IMR-90 (cell line): ENCODE measurements around the gene MTUS2. TPM values are rescaled to one million over a fixed set of nuclear protein-coding genes. Genes with fewer than 3 reads are reported as not detected.

Experiments
- ATAC-seq: fragments of 200-7000 bp; cut with Tn5 transposase; 2 replicates; pipeline ENCODE4 v1.9.1; 2020; ENCODE audit warnings: low read depth, mild to moderate bottlenecking, moderate library complexity
- BruUV-seq: library from RNA; stranded (reverse); fragments of 400-500 nt; replicated peaks from 2 replicates; lab custom pipeline; 2021; lab: Mats Ljungman, UMichigan
- CTCF ChIA-PET: fragments of 300-600 bp; formaldehyde crosslinking; extraction: SDS; loops from one replicate; lab custom pipeline; 2021; ENCODE audit warnings: antibody characterized with exemption; lab: Yijun Ruan, JAX
- POLR2A ChIA-PET: fragments of 300-600 bp; sonication (Branson Sonifier 250); formaldehyde crosslinking; loops from one replicate; lab custom pipeline; 2022; ENCODE audit warnings: antibody characterized with exemption; ENCODE audit not compliant: unreplicated experiment; lab: Charles Lee
- DNase-seq: peaks from one replicate; pipeline ENCODE4 v3.0.0; 2013
- H2AFZ ChIP-seq: replicated peaks from 2 replicates; pipeline ENCODE3; 2013; ENCODE audit warnings: low read length, mild to moderate bottlenecking; ENCODE audit not compliant: poor library complexity
- H2AK5ac ChIP-seq: 2 replicates; pipeline ENCODE4 v1.6.1; 2013; ENCODE audit warnings: low read depth, low read length, inconsistent platforms
- H2AK9ac ChIP-seq: replicated peaks from 2 replicates; pipeline ENCODE3; 2013; ENCODE audit warnings: mild to moderate bottlenecking, low read depth, low read length, moderate library complexity; ENCODE audit not compliant: poor library complexity
- H2BK120ac ChIP-seq: 2 replicates; pipeline ENCODE4 v1.6.1; 2013; ENCODE audit warnings: low read depth, low read length, inconsistent platforms
- H2BK15ac ChIP-seq: 3 replicates; pipeline ENCODE4 v1.6.1; 2013; ENCODE audit warnings: low read depth, low read length, inconsistent platforms
- H2BK20ac ChIP-seq: 2 replicates; pipeline ENCODE4 v1.6.1; 2013; ENCODE audit warnings: low read depth, mild to moderate bottlenecking, inconsistent platforms, low read length, moderate library complexity
- H2BK5ac ChIP-seq: 2 replicates; pipeline ENCODE4 v1.6.1; 2013; ENCODE audit warnings: mild to moderate bottlenecking, low read depth, low read length, inconsistent platforms; ENCODE audit not compliant: poor library complexity, severe bottlenecking
- H3K14ac ChIP-seq: replicated peaks from 2 replicates; pipeline ENCODE4 v1.6.1; 2013; ENCODE audit warnings: low read depth, low read length, inconsistent platforms
- H3K18ac ChIP-seq: 2 replicates; pipeline ENCODE4 v1.6.1; 2013; ENCODE audit warnings: low read depth, low read length, control low read depth
- H3K23ac ChIP-seq: 2 replicates; pipeline ENCODE4 v1.6.1; 2013; ENCODE audit warnings: low read depth, low read length, inconsistent platforms
- H3K27ac ChIP-seq: 2 replicates; pipeline ENCODE4 v1.5.1; 2013; ENCODE audit warnings: mild to moderate bottlenecking, control low read depth, low read length; ENCODE audit not compliant: insufficient read depth
- H3K27me3 ChIP-seq: 2 replicates; pipeline ENCODE4 v1.6.1; 2013; ENCODE audit warnings: low read length; ENCODE audit not compliant: control insufficient read depth, insufficient read depth
- H3K36me3 ChIP-seq: 2 replicates; pipeline ENCODE4 v1.6.1; 2013; ENCODE audit warnings: low read length, mixed read lengths; ENCODE audit not compliant: control insufficient read depth, insufficient read depth
- H3K4ac ChIP-seq: 2 replicates; pipeline ENCODE4 v1.6.1; 2013; ENCODE audit warnings: low read depth, low read length, inconsistent platforms
- H3K4me1 ChIP-seq: 2 replicates; pipeline ENCODE4 v1.6.1; 2013; ENCODE audit warnings: low read length, mixed read lengths; ENCODE audit not compliant: control insufficient read depth, insufficient read depth
- H3K4me2 ChIP-seq: 2 replicates; pipeline ENCODE4 v1.6.1; 2013; ENCODE audit warnings: low read depth, mild to moderate bottlenecking, control low read depth, low read length, moderate library complexity
- H3K4me3 ChIP-seq: 2 replicates; pipeline ENCODE4 v1.5.1; 2013; ENCODE audit warnings: low read depth, mild to moderate bottlenecking, control low read depth, low read length, moderate library complexity; ENCODE audit not compliant: insufficient read depth
- H3K56ac ChIP-seq: 2 replicates; pipeline ENCODE4 v1.6.1; 2013; ENCODE audit warnings: low read length, inconsistent platforms; ENCODE audit not compliant: insufficient read depth; ENCODE audit errors: extremely low read depth
- H3K79me1 ChIP-seq, 2 experiments: 2 replicates each; pipeline ENCODE4 v1.6.1; 2013; ENCODE audit warnings: low read length in 2 of 2, inconsistent platforms in 1 of 2, low read depth in 1 of 2
- H3K9ac ChIP-seq: 2 replicates; pipeline ENCODE4 v1.6.1; 2013; ENCODE audit warnings: low read depth, low read length, control low read depth
- H3K9me1 ChIP-seq: 2 replicates; pipeline ENCODE4 v1.6.1; 2013; ENCODE audit warnings: low read length, inconsistent platforms; ENCODE audit not compliant: insufficient read depth
- H3K9me3 ChIP-seq: 2 replicates; pipeline ENCODE4 v1.6.1; 2013; ENCODE audit warnings: low read length; ENCODE audit not compliant: control insufficient read depth, insufficient read depth
- H4K20me1 ChIP-seq: 2 replicates; pipeline ENCODE4 v1.6.1; 2013; ENCODE audit warnings: low read length, inconsistent platforms; ENCODE audit not compliant: insufficient read depth
- H4K5ac ChIP-seq: 2 replicates; pipeline ENCODE4 v1.6.1; 2013; ENCODE audit warnings: mild to moderate bottlenecking, low read depth, low read length, control low read depth
- H4K8ac ChIP-seq, 2 experiments: 2 replicates each; pipeline ENCODE4 v1.6.1; 2013; ENCODE audit warnings: low read depth in 2 of 2, low read length in 2 of 2, control low read depth in 1 of 2, inconsistent platforms in 1 of 2
- H4K91ac ChIP-seq: 2 replicates; pipeline ENCODE4 v1.6.1; 2013; ENCODE audit warnings: low read depth, low read length, inconsistent platforms; ENCODE audit not compliant: insufficient read depth
- BHLHE40 ChIP-seq: fragments of 150-350 bp; IDR thresholded peaks from 2 replicates; pipeline ENCODE4 v1.6.1; 2016; ENCODE audit warnings: mild to moderate bottlenecking, low read depth, low read length
- CEBPB ChIP-seq: IDR thresholded peaks from 2 replicates; pipeline ENCODE4 v1.6.1; 2012; ENCODE audit warnings: low read depth, low read length, improper control_type of control experiment
- CHD1 ChIP-seq: IDR thresholded peaks from 2 replicates; pipeline ENCODE4 v1.6.1; 2012; ENCODE audit warnings: low read depth, low read length, improper control_type of control experiment
- CTCF ChIP-seq: conservative IDR thresholded peaks from 2 replicates; pipeline ENCODE4 v1.5.1; 2012; ENCODE audit warnings: mild to moderate bottlenecking, low read depth, low read length, improper control_type of control experiment
- ELK1 ChIP-seq: fragments of 150-350 bp; IDR thresholded peaks from 2 replicates; pipeline ENCODE4 v1.6.1; 2016; ENCODE audit warnings: low read depth, mild to moderate bottlenecking, low read length, moderate library complexity, borderline replicate concordance
- FOS ChIP-seq: fragments of 150-350 bp; IDR thresholded peaks from 2 replicates; pipeline ENCODE4 v1.6.1; 2016; ENCODE audit warnings: low read depth, low read length
- MAFK ChIP-seq: IDR thresholded peaks from 2 replicates; pipeline ENCODE4 v1.6.1; 2012; ENCODE audit warnings: low read depth, low read length, improper control_type of control experiment
- MAZ ChIP-seq: IDR thresholded peaks from 2 replicates; pipeline ENCODE4 v1.6.1; 2012; ENCODE audit warnings: low read depth, mild to moderate bottlenecking, low read length, improper control_type of control experiment, moderate library complexity, borderline replicate concordance
- MXI1 ChIP-seq: IDR thresholded peaks from 2 replicates; pipeline ENCODE4 v1.6.1; 2012; ENCODE audit warnings: low read depth, mild to moderate bottlenecking, low read length, moderate library complexity, borderline replicate concordance
- NFE2L2 ChIP-seq: fragments of 150-350 bp; IDR thresholded peaks from 2 replicates; pipeline ENCODE4 v1.6.1; 2016; ENCODE audit warnings: low read depth, mild to moderate bottlenecking, low read length
- POLR2A ChIP-seq: IDR thresholded peaks from 2 replicates; pipeline ENCODE4 v1.6.1; 2012; ENCODE audit warnings: mild to moderate bottlenecking, low read depth, low read length
- RAD21 ChIP-seq: IDR thresholded peaks from 2 replicates; pipeline ENCODE4 v1.6.1; 2012; ENCODE audit warnings: low read length, improper control_type of control experiment
- RCOR1 ChIP-seq: IDR thresholded peaks from 2 replicates; pipeline ENCODE4 v1.6.1; 2012; ENCODE audit warnings: mild to moderate bottlenecking, low read length, improper control_type of control experiment; ENCODE audit not compliant: insufficient replicate concordance
- RFX5 ChIP-seq: IDR thresholded peaks from 2 replicates; pipeline ENCODE4 v1.8.0; 2012; ENCODE audit warnings: low read depth, mild to moderate bottlenecking, low read length, moderate library complexity
- SMC3 ChIP-seq: fragments of 150-350 bp; IDR thresholded peaks from 2 replicates; pipeline ENCODE4 v1.6.1; 2016; ENCODE audit warnings: low read depth, mild to moderate bottlenecking, antibody characterized with exemption, low read length, moderate library complexity
- USF2 ChIP-seq: fragments of 150-350 bp; IDR thresholded peaks from 2 replicates; pipeline ENCODE4 v1.6.1; 2017; ENCODE audit warnings: mild to moderate bottlenecking, antibody characterized with exemption, low read length, low read depth
- WGBS, 2 experiments: methylation state at CpG; one replicate each; pipeline versions ENCODE4 v1.1.5 to v1.1.7; 2013; ENCODE audit warnings: missing lambda C conversion rate in 2 of 2; ENCODE audit not compliant: insufficient read length in 1 of 2; ENCODE audit errors: extremely low coverage in 2 of 2; 5-methylcytosine and 5-hydroxymethylcytosine counted together
- dilution Hi-C: fragments of 300-500 bp; cut with HindIII; formaldehyde crosslinking; loops from one replicate; pipeline ENCODE4 v1.14.3; 2018; ENCODE audit warnings: low sequenced_read_pairs; ENCODE audit not compliant: unreplicated experiment
- in situ Hi-C: fragments of 300-500 bp; cut with MboI; formaldehyde crosslinking; loops from 3 replicates; pipeline ENCODE4 v1.14.3; 2019; ENCODE audit warnings: low sequenced_read_pairs, inconsistent platforms, mixed read lengths
- intact Hi-C: fragments of 100-400 bp; cut with micrococcal nuclease; formaldehyde crosslinking; loops from 2 replicates; pipeline ENCODE4 v1.10.0; 2022
- polyA plus RNA-seq, 3 experiments: library from polyadenylated mRNA; depleted of rRNA; stranded (reverse); fragments of >200 nt; gene quantifications; 2 replicates each; pipeline ENCODE4 v1.2.3, GENCODE V29; 2012; ENCODE audit warnings: low replicate concordance in 1 of 3
- total RNA-seq: library from RNA; depleted of rRNA; stranded (reverse); fragments of >200 nt; gene quantifications from 2 replicates; pipeline ENCODE4 v1.2.3, GENCODE V29; 2012

MTUS2 gene
- total and polyA plus RNA-seq, 2 of the 4 experiments (the other 2 are of a cell fraction): under 0.01 to 0.02 TPM

GRCh38 chr13:29511980-29512379, 691.8 kb downstream of the MTUS2 start:
- peaks cover 38% of the 10 kb centered on the region for H3K36me3 ChIP-seq
- peaks cover 3% of the 10 kb centered on the region; the same call in 1 of the 2 replicates for H3K9me1 ChIP-seq
- no peak overlapping the region for H4K8ac ChIP-seq
- H3K27me3 ChIP-seq: no peaks in the 10 kb centered on the region
- no peak overlapping the region for H2BK15ac ChIP-seq
- no peak for ATAC-seq
- no peaks in the 10 kb centered on the region for H3K9me3 ChIP-seq
- H2AK9ac ChIP-seq: peak overlapping the region; percentile 7
- ChIA-PET CTCF (no interaction called here), POLR2A (no interaction called here)
- peaks cover 17% of the 10 kb centered on the region for H4K20me1 ChIP-seq
- no peak overlapping the region for H3K18ac ChIP-seq
- no peak overlapping the region for H2AFZ ChIP-seq
- dilution Hi-C loops (no loop called here), in situ Hi-C loops (loop anchor here (5.0 kb wide), 1 partner anchor 605 kb away; no protein-coding TSS in a partner anchor), intact Hi-C loops (no loop called here)
- no peak overlapping the region for H3K9ac ChIP-seq
- H4K5ac ChIP-seq: no peak overlapping the region
- no peak overlapping the region for H2BK5ac ChIP-seq
- no peak overlapping the region for H3K4me2 ChIP-seq
- TSS peak; percentile 32 for BruUV-seq
- peaks cover 0 to 14% of the 10 kb centered on the region in 2 experiments; a peak in 1 of 4 replicates for H3K79me1 ChIP-seq
- H3K4me3 ChIP-seq: no peak overlapping the region
- H4K91ac ChIP-seq: no peak overlapping the region
- no peak overlapping the region for H2BK20ac ChIP-seq
- H3K4ac ChIP-seq: no peak overlapping the region
- H3K56ac ChIP-seq: no peak overlapping the region
- no peak overlapping the region for H3K27ac ChIP-seq
- no CpG with 5 or more reads among the region's 8 CpGs for WGBS, 2 experiments
- H2AK5ac ChIP-seq: no peak overlapping the region
- H3K4me1 ChIP-seq: peaks cover 4% of the 10 kb centered on the region
- H2BK120ac ChIP-seq: no peak overlapping the region
- DNase-seq: peak; percentile 56
- TF ChIP-seq RAD21: no peak
- TF ChIP-seq SMC3: no peak
- TF ChIP-seq CHD1: no peak
- peak; percentile 62; the same call in 1 of the 2 replicates for TF ChIP-seq USF2
- no peak for TF ChIP-seq CTCF
- no peak for TF ChIP-seq POLR2A
- TF ChIP-seq RFX5: no peak
- TF ChIP-seq MXI1: 0 out of 2 replicates have a peak, but pooled peaks have one; percentile 32
- TF ChIP-seq MAFK: no peak
- no peak for TF ChIP-seq NFE2L2
- TF ChIP-seq CEBPB: peak; percentile 71
- no peak for TF ChIP-seq RCOR1
- no peak for TF ChIP-seq MAZ
- no peak for TF ChIP-seq ELK1
- TF ChIP-seq BHLHE40: no peak
- TF ChIP-seq FOS: no peak
- no peak overlapping the region for H3K23ac ChIP-seq
- H3K14ac ChIP-seq: no peak overlapping the region
